ENCODE measurements around the gene LARP4B.

GRCh38 chr10:878895-879294 lies 52.6 kb downstream of the LARP4B start:
- TF ChIP-seq REST (IDR thresholded peaks at IDR 0.05) (no peak), CTCF (IDR thresholded peaks at IDR 0.05; ENCODE audit: low read depth, low read length, missing input control) (no peak), RAD21 (IDR thresholded peaks at IDR 0.05) (no peak), TAF1 (conservative IDR thresholded peaks at IDR 0.05) (no peak)
- TF ChIP-seq, protein P1, sequence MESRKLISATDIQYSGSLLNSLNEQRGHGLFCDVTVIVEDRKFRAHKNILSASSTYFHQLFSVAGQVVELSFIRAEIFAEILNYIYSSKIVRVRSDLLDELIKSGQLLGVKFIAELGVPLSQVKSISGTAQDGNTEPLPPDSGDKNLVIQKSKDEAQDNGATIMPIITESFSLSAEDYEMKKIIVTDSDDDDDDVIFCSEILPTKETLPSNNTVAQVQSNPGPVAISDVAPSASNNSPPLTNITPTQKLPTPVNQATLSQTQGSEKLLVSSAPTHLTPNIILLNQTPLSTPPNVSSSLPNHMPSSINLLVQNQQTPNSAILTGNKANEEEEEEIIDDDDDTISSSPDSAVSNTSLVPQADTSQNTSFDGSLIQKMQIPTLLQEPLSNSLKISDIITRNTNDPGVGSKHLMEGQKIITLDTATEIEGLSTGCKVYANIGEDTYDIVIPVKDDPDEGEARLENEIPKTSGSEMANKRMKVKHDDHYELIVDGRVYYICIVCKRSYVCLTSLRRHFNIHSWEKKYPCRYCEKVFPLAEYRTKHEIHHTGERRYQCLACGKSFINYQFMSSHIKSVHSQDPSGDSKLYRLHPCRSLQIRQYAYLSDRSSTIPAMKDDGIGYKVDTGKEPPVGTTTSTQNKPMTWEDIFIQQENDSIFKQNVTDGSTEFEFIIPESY (IDR thresholded peaks at IDR 0.05), result no peak
- TF ChIP-seq, protein P2, sequence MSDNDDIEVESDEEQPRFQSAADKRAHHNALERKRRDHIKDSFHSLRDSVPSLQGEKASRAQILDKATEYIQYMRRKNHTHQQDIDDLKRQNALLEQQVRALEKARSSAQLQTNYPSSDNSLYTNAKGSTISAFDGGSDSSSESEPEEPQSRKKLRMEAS (IDR thresholded peaks at IDR 0.05), result no peak
